GM12878 (cell line): Measurements from ENCODE around the gene FRMD8. TPM values are rescaled to one million over a fixed set of nuclear protein-coding genes. Genes with fewer than 3 reads are reported as not detected.
"Not testable (repeated sequence)": the region's sequence is repeated elsewhere in the genome, so short reads cannot be mapped to it uniquely, and the experiment has no call there.

Experiments used
- ATAC-seq: fragments of 200-7000 bp; cut with Tn5 transposase; 3 replicates; pipeline ENCODE4 v1.9.1; 2020; ENCODE audit warnings: mild to moderate bottlenecking, moderate library complexity
- BruUV-seq: library from RNA; stranded (reverse); fragments of 400-500 nt; replicated peaks from 2 replicates; lab custom pipeline; 2021; lab: Mats Ljungman, UMichigan
- CTCF ChIA-PET: fragments of 300-600 bp; sonication (Branson Sonifier 250); formaldehyde crosslinking; extraction: SDS; loops from one replicate; lab custom pipeline; 2021; ENCODE audit warnings: inconsistent platforms; lab: Yijun Ruan, JAX
- POLR2A ChIA-PET: fragments of 350-600 bp; formaldehyde crosslinking; extraction: SDS; loops from one replicate; lab custom pipeline; 2021; ENCODE audit warnings: inconsistent platforms; lab: Charles Lee
- RAD21 ChIA-PET: fragments of 300-600 bp; sonication (Branson Sonifier 250); formaldehyde crosslinking; loops from one replicate; lab custom pipeline; 2023; ENCODE audit warnings: antibody characterized with exemption; ENCODE audit not compliant: unreplicated experiment; lab: Charles Lee
- SMC1A ChIA-PET: fragments of 300-600 bp; sonication (Branson Sonifier 250); formaldehyde crosslinking; loops from one replicate; lab custom pipeline; 2023; ENCODE audit not compliant: unreplicated experiment, uncharacterized antibody; lab: Charles Lee
- DNase-seq: peaks from one replicate; pipeline ENCODE4 v3.0.0-alpha.2; 2011; ENCODE audit warnings: low read depth, low spot score
- FAIRE-seq: peaks from 3 replicates; lab custom pipeline; 2011; peaks lifted over from hg19 to GRCh38; lab: Jason Lieb, UNC
- H2AFZ ChIP-seq: 2 replicates; pipeline ENCODE4 v1.6.0; 2011; ENCODE audit warnings: low read depth, low read length, control low read depth; ENCODE audit not compliant: control insufficient read depth
- H3K27ac ChIP-seq: 2 replicates; pipeline ENCODE4 v1.5.1; 2011; ENCODE audit warnings: control low read depth; ENCODE audit not compliant: control insufficient read depth, insufficient read depth
- H3K27me3 ChIP-seq, 2 experiments: replicated peaks in 1 of 2; 2 replicates each; pipeline versions ENCODE4 v1.6.0 to v1.6.1; 2011; ENCODE audit warnings: low read length in 1 of 2; ENCODE audit not compliant: control insufficient read depth in 2 of 2, insufficient read depth in 2 of 2
- H3K36me3 ChIP-seq, 2 experiments: 2 replicates each; pipeline ENCODE4 v1.5.1; 2011; ENCODE audit warnings: low read length in 1 of 2; ENCODE audit not compliant: control insufficient read depth in 2 of 2, insufficient read depth in 2 of 2
- H3K4me1 ChIP-seq: 2 replicates; pipeline ENCODE4 v1.6.1; 2011; ENCODE audit warnings: mild to moderate bottlenecking, low read length, moderate library complexity, mixed read lengths; ENCODE audit not compliant: control insufficient read depth, insufficient read depth
- H3K4me2 ChIP-seq: 2 replicates; pipeline ENCODE4 v1.6.0; 2011; ENCODE audit warnings: control low read depth; ENCODE audit not compliant: control insufficient read depth, insufficient read depth
- H3K4me3 ChIP-seq: fragments of 200-600 bp; sonication (generic); 2 replicates; pipeline ENCODE4 v1.5.1; 2016
- H3K79me2 ChIP-seq: 2 replicates; pipeline ENCODE4 v1.6.0; 2011; ENCODE audit warnings: low read length; ENCODE audit not compliant: control insufficient read depth, insufficient read depth
- H3K9ac ChIP-seq: 2 replicates; pipeline ENCODE4 v1.8.0; 2011; ENCODE audit warnings: low read length, control low read depth, mixed read lengths; ENCODE audit not compliant: control insufficient read depth, insufficient read depth
- H3K9me3 ChIP-seq: replicated peaks from 3 replicates; pipeline ENCODE4 v1.5.1; 2011; ENCODE audit warnings: mild to moderate bottlenecking, low read length; ENCODE audit not compliant: control insufficient read depth, insufficient read depth
- H4K20me1 ChIP-seq: 2 replicates; pipeline ENCODE4 v1.6.0; 2011; ENCODE audit not compliant: control insufficient read depth, insufficient read depth
- BMI1 ChIP-seq: fragments of 450-650 bp; IDR thresholded peaks from 2 replicates; pipeline ENCODE4 v1.6.1; 2016; ENCODE audit warnings: mild to moderate bottlenecking, moderate library complexity, borderline replicate concordance
- CBFB ChIP-seq: IDR thresholded peaks from 2 replicates; pipeline ENCODE4 v1.6.1; 2016; ENCODE audit warnings: antibody characterized with exemption, low read depth
- EGR1 ChIP-seq, 2 experiments: IDR thresholded peaks; 1 replicate in 1 of 2; 2 replicates in 1 of 2; pipeline ENCODE4 v1.6.1; 2011 to 2012; ENCODE audit warnings: low read depth in 2 of 2, low read length in 2 of 2, borderline replicate concordance in 1 of 2, mild to moderate bottlenecking in 1 of 2, moderate library complexity in 1 of 2
- ETV6 ChIP-seq, 2 experiments: fragments of 450-650 bp in 1 of 2; IDR thresholded peaks in 1 of 2; conservative IDR thresholded peaks in 1 of 2; 2 replicates each; pipeline ENCODE4 v1.6.1; 2014; ENCODE audit warnings: antibody characterized with exemption in 1 of 2, borderline replicate concordance in 1 of 2, low read depth in 1 of 2, mild to moderate bottlenecking in 1 of 2, moderate library complexity in 1 of 2
- MLLT1 ChIP-seq: fragments of 450-650 bp; IDR thresholded peaks from 2 replicates; pipeline ENCODE4 v1.6.1; 2016; ENCODE audit warnings: mild to moderate bottlenecking
- POLR2AphosphoS2 ChIP-seq: IDR thresholded peaks from 2 replicates; pipeline ENCODE4 v1.6.1; 2011; ENCODE audit warnings: low read depth, mild to moderate bottlenecking, low read length, improper control_type of control experiment, moderate library complexity
- SREBF1 ChIP-seq: IDR thresholded peaks from 2 replicates; pipeline ENCODE4 v1.6.1; 2012; ENCODE audit warnings: mild to moderate bottlenecking, low read length
- ZNF592 ChIP-seq: fragments of 450-650 bp; IDR thresholded peaks from 2 replicates; pipeline ENCODE4 v1.6.1; 2017; ENCODE audit warnings: mild to moderate bottlenecking, moderate library complexity
- WGBS: methylation state at CpG from one replicate; pipeline ENCODE4 v1.1.6; 2016; ENCODE audit warnings: low lambda C conversion rate; ENCODE audit not compliant: insufficient replicate concordance, insufficient coverage; ENCODE audit errors: missing lambda C conversion rate; 5-methylcytosine and 5-hydroxymethylcytosine counted together
- in situ Hi-C: fragments of 300-500 bp; cut with MboI; formaldehyde crosslinking; loops from 9 replicates; pipeline ENCODE4 v1.14.3; 2018; ENCODE audit warnings: mixed read lengths
- intact Hi-C: fragments of 100-400 bp; cut with micrococcal nuclease; formaldehyde crosslinking; loops from one replicate; pipeline ENCODE4 v1.14.2; 2022; ENCODE audit not compliant: unreplicated experiment
- polyA plus RNA-seq, 11 experiments: library from polyadenylated mRNA; depleted of rRNA in 4 of 11; unstranded in 6 of 11; stranded (reverse) in 5 of 11; fragments of >200 nt; fragmentation: Nextera tagmentation in 4 of 11; fragmentation: Illumina TruSeq in 1 of 11; extraction: Ambion mirVana in 4 of 11; extraction: Trizol in 1 of 11; gene quantifications; 1 replicate in 1 of 11; 2 replicates in 10 of 11; pipeline versions ENCODE4 v1.2.1 to v1.2.3, GENCODE V29; 2011 to 2016; ENCODE audit warnings: inconsistent platforms in 2 of 11, missing spikeins in 2 of 11, low read depth in 1 of 11
- total RNA-seq, 4 experiments: library from RNA; depleted of rRNA in 3 of 4; stranded (reverse); fragments of >200 nt in 3 of 4; fragmentation: Illumina TruSeq in 1 of 4; extraction: Trizol in 1 of 4; gene quantifications; 2 replicates each; pipeline versions ENCODE4 v1.2.1 to v1.2.3, GENCODE V29; 2013 to 2021

The FRMD8 gene
- total and polyA plus RNA-seq, 10 of the 15 experiments (the other 5 are each of a cell fraction or from before 2014, with no cell fraction given) = 8.3 to 69.4 (median 28.0) TPM

- no peak for TF ChIP-seq BMI1
- TF ChIP-seq SREBF1 = no peak
- TF ChIP-seq ZNF592 = no peak
- no peak for TF ChIP-seq MLLT1
- TF ChIP-seq CBFB = no peak
Measured at GRCh38 chr11:65448074-65448417, 61.6 kb downstream of the FRMD8 start (continued).

GRCh38 chr11:65448418-65449105 lies 62.1 kb downstream of the FRMD8 start:
- peaks cover 6% of the 10 kb centered on the region for H3K79me2 ChIP-seq
- 77% methylated on average over 3 of the region's 3 CpGs for WGBS
- no peak overlapping the region for H3K4me2 ChIP-seq
- CTCF ChIA-PET = interaction anchor here (1.1 to 1.4 kb wide), 2 partner anchors 20 kb away, joined by 3 to 9 read pairs; no protein-coding TSS in a partner anchor
- intact Hi-C loops = no loop called here
- H2AFZ ChIP-seq = no peak overlapping the region
- no peak overlapping the region for H3K4me3 ChIP-seq
- RAD21 ChIA-PET = interaction anchor here (1.1 kb wide), 1 partner anchor 20 kb away, joined by 5 read pairs; no protein-coding TSS in a partner anchor
- peaks cover 21% of the 10 kb centered on the region for H3K4me1 ChIP-seq
- TF ChIP-seq EGR1 (IDR thresholded peaks at IDR 0.05; ENCODE audit: borderline replicate concordance in 1 of 2, low read depth in 2 of 2, low read length in 2 of 2) = 0 out of 3 replicates have a peak, but pooled peaks of 1 of the 2 experiments have one; percentile 13
- 0 out of 2 replicates have a peak, but pooled peaks have one; percentile 67 for TF ChIP-seq POLR2AphosphoS2
- no peak for TF ChIP-seq ETV6 (conservative IDR thresholded peaks at IDR 0.05 in 1 of 2, IDR thresholded peaks at IDR 0.05 in 1 of 2; ENCODE audit: borderline replicate concordance in 1 of 2, low read depth in 1 of 2)
- H3K27me3 ChIP-seq = no peaks in the 10 kb centered on the region
- SMC1A ChIA-PET = interaction anchor here (0.9 to 1.6 kb wide), 3 partner anchors 16 to 33 kb away, joined by 3 to 5 read pairs (median 4); no protein-coding TSS in a partner anchor
- in situ Hi-C loops = no loop called here
- POLR2A ChIA-PET = interaction anchor here (1.1 kb wide), 1 partner anchor 33 kb away, joined by 3 read pairs; no protein-coding TSS in a partner anchor
- ATAC-seq = peak; percentile 38
- H4K20me1 ChIP-seq = no peaks in the 10 kb centered on the region
- no TSS peak for BruUV-seq
- no peak for DNase-seq
- H3K36me3 ChIP-seq = peaks cover 0 to 4% of the 10 kb centered on the region in 2 experiments; a peak in 2 of 4 replicates
- H3K27ac ChIP-seq = 0 out of 2 replicates have a peak overlapping the region, but pooled peaks have one; percentile 8
- no peaks in the 10 kb centered on the region for H3K9me3 ChIP-seq
- H3K9ac ChIP-seq = no peak overlapping the region
- FAIRE-seq = no peak

- FAIRE-seq, intact Hi-C loops, DNase-seq, RAD21 ChIA-PET, H3K27me3 ChIP-seq, H4K20me1 ChIP-seq, in situ Hi-C loops, H3K9ac ChIP-seq, H3K9me3 ChIP-seq, ATAC-seq, POLR2A ChIA-PET, H3K4me2 ChIP-seq, H3K4me3 ChIP-seq, SMC1A ChIA-PET, BruUV-seq, H3K36me3 ChIP-seq, H3K27ac ChIP-seq, H2AFZ ChIP-seq, CTCF ChIA-PET: not testable (repeated sequence)
- Histone ChIP-seq H3K79me2 (peaks cover 19% of the 10 kb centered on the region), H3K4me1 (peaks cover 16% of the 10 kb centered on the region)
- no CpG with 5 or more reads among the region's 30 CpGs for WGBS
Measured at GRCh38 chr11:65451301-65451700, 64.9 kb downstream of the FRMD8 start.
